HEK293 (cell line): Measurements from ENCODE around the gene C6orf47.

ENCODE experiments used
- CTCF ChIA-PET: fragments of 350-600 bp; formaldehyde crosslinking; extraction: SDS; loops from one replicate; lab custom pipeline; 2021; ENCODE audit warnings: antibody characterized with exemption; lab: Yijun Ruan, JAX
- POLR2A ChIA-PET: fragments of 300-600 bp; formaldehyde crosslinking; extraction: SDS; loops from one replicate; lab custom pipeline; 2020; ENCODE audit warnings: antibody characterized with exemption, inconsistent platforms; lab: Yijun Ruan, JAX
- H3K27ac ChIP-seq: fragments of 200-500 bp; sonication (Bioruptor generic); 2 replicates; pipeline ENCODE4 v1.5.1; 2014; ENCODE audit warnings: low read depth, low read length, control low read depth, inconsistent platforms; ENCODE audit errors: extremely low read depth
- H3K36me3 ChIP-seq, 2 experiments: fragments of 200-500 bp in 1 of 2; sonication (Bioruptor generic) in 1 of 2; 1 replicate in 1 of 2; 2 replicates in 1 of 2; pipeline ENCODE4 v1.5.1; 2014 to 2017; ENCODE audit warnings: inconsistent platforms in 2 of 2, low read length in 2 of 2; ENCODE audit not compliant: control insufficient read depth in 2 of 2, insufficient read depth in 1 of 2
- H3K4me1 ChIP-seq: fragments of 200-500 bp; sonication (Bioruptor generic); 2 replicates; pipeline ENCODE4 v1.5.1; 2014; ENCODE audit warnings: mild to moderate bottlenecking, low read length, inconsistent platforms; ENCODE audit not compliant: control insufficient read depth, insufficient read depth
- H3K4me3 ChIP-seq: 2 replicates; pipeline ENCODE4 v1.5.1; 2011; ENCODE audit warnings: low read depth, mild to moderate bottlenecking, control low read depth, low read length, moderate library complexity
- H3K9me3 ChIP-seq: fragments of 200-500 bp; sonication (Bioruptor generic); 2 replicates; pipeline ENCODE4 v1.5.1; 2014; ENCODE audit warnings: low read depth, low read length, inconsistent platforms; ENCODE audit not compliant: control insufficient read depth, insufficient read depth
- BCL11B ChIP-seq: fragments of 450-650 bp; formaldehyde crosslinking; IDR thresholded peaks from 2 replicates; pipeline ENCODE4 v1.5.1; 2016; ENCODE audit warnings: low read depth, missing biosample characterization, missing genetic modification characterization
- INSM2 ChIP-seq: fragments of 450-650 bp; formaldehyde crosslinking; IDR thresholded peaks from 2 replicates; pipeline ENCODE4 v1.5.1; 2016; ENCODE audit warnings: missing biosample characterization, missing genetic modification characterization
- KLF1 ChIP-seq: fragments of 450-650 bp; formaldehyde crosslinking; IDR thresholded peaks from 2 replicates; pipeline ENCODE4 v1.5.1; 2016; ENCODE audit warnings: missing biosample characterization, missing genetic modification characterization
- KLF16 ChIP-seq: fragments of 450-650 bp; formaldehyde crosslinking; IDR thresholded peaks from 2 replicates; pipeline ENCODE4 v1.5.1; 2017; ENCODE audit warnings: missing biosample characterization, missing genetic modification characterization
- KLF17 ChIP-seq: fragments of 450-650 bp; formaldehyde crosslinking; IDR thresholded peaks from 2 replicates; pipeline ENCODE4 v1.5.1; 2016; ENCODE audit warnings: missing biosample characterization, missing genetic modification characterization
- PRDM10 ChIP-seq: fragments of 450-650 bp; formaldehyde crosslinking; IDR thresholded peaks from 2 replicates; pipeline ENCODE4 v1.5.1; 2016; ENCODE audit warnings: missing biosample characterization, missing genetic modification characterization
- SALL2 ChIP-seq: fragments of 450-650 bp; formaldehyde crosslinking; IDR thresholded peaks from 2 replicates; pipeline ENCODE4 v1.5.0; 2017; ENCODE audit warnings: missing biosample characterization, mild to moderate bottlenecking, missing genetic modification characterization, borderline replicate concordance
- ZBTB21 ChIP-seq: fragments of 450-650 bp; formaldehyde crosslinking; IDR thresholded peaks from 2 replicates; pipeline ENCODE4 v1.5.1; 2017; ENCODE audit warnings: missing biosample characterization, missing genetic modification characterization
- ZFP37 ChIP-seq: fragments of 450-650 bp; formaldehyde crosslinking; IDR thresholded peaks from 2 replicates; pipeline ENCODE4 v1.5.1; 2016; ENCODE audit warnings: missing biosample characterization, missing genetic modification characterization
- ZIC2 ChIP-seq: fragments of 450-650 bp; formaldehyde crosslinking; IDR thresholded peaks from 2 replicates; pipeline ENCODE4 v1.5.1; 2016; ENCODE audit warnings: missing biosample characterization, missing genetic modification characterization
- ZNF146 ChIP-seq: fragments of 450-650 bp; formaldehyde crosslinking; IDR thresholded peaks from 2 replicates; pipeline ENCODE4 v1.5.1; 2016; ENCODE audit warnings: missing biosample characterization, missing genetic modification characterization
- ZNF148 ChIP-seq: fragments of 450-650 bp; formaldehyde crosslinking; IDR thresholded peaks from 2 replicates; pipeline ENCODE4 v1.5.0; 2017; ENCODE audit warnings: missing biosample characterization, missing genetic modification characterization, borderline replicate concordance
- ZNF155 ChIP-seq: fragments of 450-650 bp; formaldehyde crosslinking; IDR thresholded peaks from 2 replicates; pipeline ENCODE4 v1.5.1; 2016; ENCODE audit warnings: missing biosample characterization, missing genetic modification characterization
- ZNF404 ChIP-seq: fragments of 450-650 bp; formaldehyde crosslinking; IDR thresholded peaks from 2 replicates; pipeline ENCODE4 v1.5.1; 2017; ENCODE audit warnings: missing biosample characterization, missing genetic modification characterization
- ZNF473 ChIP-seq: fragments of 450-650 bp; formaldehyde crosslinking; IDR thresholded peaks from 2 replicates; pipeline ENCODE4 v1.5.1; 2017; ENCODE audit warnings: missing biosample characterization, missing genetic modification characterization
- ZNF530 ChIP-seq: fragments of 450-650 bp; formaldehyde crosslinking; IDR thresholded peaks from 2 replicates; pipeline ENCODE4 v1.5.1; 2016; ENCODE audit warnings: low read depth, missing biosample characterization, missing genetic modification characterization
- ZNF544 ChIP-seq: fragments of 450-650 bp; formaldehyde crosslinking; IDR thresholded peaks from 2 replicates; pipeline ENCODE4 v1.5.0; 2017; ENCODE audit warnings: missing biosample characterization, missing genetic modification characterization
- ZNF600 ChIP-seq: fragments of 450-650 bp; formaldehyde crosslinking; IDR thresholded peaks from 2 replicates; pipeline ENCODE4 v1.5.1; 2016; ENCODE audit warnings: missing biosample characterization, missing genetic modification characterization
- ZNF645 ChIP-seq: fragments of 450-650 bp; formaldehyde crosslinking; IDR thresholded peaks from 2 replicates; pipeline ENCODE4; 2016; ENCODE audit warnings: missing biosample characterization, missing genetic modification characterization
- ZNF654 ChIP-seq: fragments of 450-650 bp; formaldehyde crosslinking; IDR thresholded peaks from 2 replicates; pipeline ENCODE4 v1.5.1; 2016; ENCODE audit warnings: low read depth, missing biosample characterization, missing genetic modification characterization

The C6orf47 gene

GRCh38 chr6:31689249-31690110 lies 28.9 kb upstream of the C6orf47 start:
- H3K4me1 ChIP-seq, result no peaks in the 10 kb centered on the region
- H3K9me3 ChIP-seq, result no peaks in the 10 kb centered on the region
- peaks cover 0 to 74% of the 10 kb centered on the region in 2 experiments; a peak in 2 of 3 replicates for H3K36me3 ChIP-seq
- H3K4me3 ChIP-seq, result no peak overlapping the region
- POLR2A ChIA-PET, result interaction anchor here (0.6 to 1.4 kb wide), 6 partner anchors 9 to 173 kb away, joined by 3 to 4 read pairs (median 4); partner anchors contain the start of genes CSNK2B, HSPA1A, HSPA1B and HSPA1L
- H3K27ac ChIP-seq, result no peak overlapping the region
- CTCF ChIA-PET, result interaction anchor here (0.6 to 4.6 kb wide), 17 partner anchors 9 to 209 kb away, joined by 3 to 24 read pairs (median 4); partner anchors contain the start of genes C6orf47, DDAH2, LY6G5B and LY6G5C
- TF ChIP-seq ZNF654 (tag by site-specific recombination) (peak; percentile 6; the same call in 1 of the 2 replicates), ZNF148 (tag by site-specific recombination) (no peak), KLF1 (tag by site-specific recombination) (peak; percentile 77)

- Histone ChIP-seq H3K4me3 (no peak overlapping the region), H3K36me3 (peaks cover 0 to 66% of the 10 kb centered on the region in 2 experiments; a peak in 1 of 3 replicates), H3K4me1 (no peaks in the 10 kb centered on the region), H3K27ac (no peak overlapping the region), H3K9me3 (no peaks in the 10 kb centered on the region)
- ChIA-PET POLR2A (interaction anchor here (0.5 to 1.4 kb wide), 6 partner anchors 15 to 440 kb away, joined by 3 to 10 read pairs (median 4); partner anchors contain the start of genes ABHD16A, ATF6B and HSPA1B), CTCF (interaction anchor here (0.6 to 4.6 kb wide), 5 partner anchors 8 to 82 kb away, joined by 3 to 24 read pairs (median 3); partner anchors contain the start of genes GPANK1 and LY6G5C)
- TF ChIP-seq INSM2 (tag by site-specific recombination) (no peak), ZBTB21 (tag by site-specific recombination) (no peak), ZNF530 (tag by site-specific recombination) (no peak), PRDM10 (tag by site-specific recombination) (peak; percentile 50; the same call in 1 of the 2 replicates), KLF16 (tag by site-specific recombination) (no peak), ZNF645 (tag by site-specific recombination) (no peak), BCL11B (no peak), ZNF544 (tag by site-specific recombination) (no peak), ZIC2 (tag by site-specific recombination) (0 out of 2 replicates have a peak, but pooled peaks have one; percentile 13), ZNF473 (tag by site-specific recombination) (no peak), ZFP37 (tag by site-specific recombination) (no peak), ZNF155 (tag by site-specific recombination) (no peak), ZNF600 (peak; percentile 62), KLF17 (tag by site-specific recombination) (no peak), ZNF404 (no peak), ZNF146 (tag by site-specific recombination) (no peak), SALL2 (tag by site-specific recombination) (no peak)
Measured at GRCh38 chr6:31687860-31688693, 27.5 kb upstream of the C6orf47 start.
